Activated CD8-positive, alpha-beta T cell treated with anti-CD3 and anti-CD28 coated beads for 36 hours (primary cell): ENCODE results near the gene TUBGCP3. TPM values are rescaled to one million over a fixed set of nuclear protein-coding genes. Genes with fewer than 3 reads are reported as not detected.

Source experiments
- ATAC-seq: fragments of 200-7000 bp; cut with Tn5 transposase; one replicate; pipeline ENCODE4 v1.10.0; 2021; ENCODE audit warnings: mild to moderate bottlenecking, moderate library complexity
- CTCF ChIA-PET: fragments of 350-600 bp; sonication (Branson Sonifier 250); formaldehyde crosslinking; loops from one replicate; lab custom pipeline; 2021; ENCODE audit warnings: antibody characterized with exemption; lab: Charles Lee
- POLR2A ChIA-PET: fragments of 350-600 bp; sonication (Branson Sonifier 250); formaldehyde crosslinking; loops from one replicate; lab custom pipeline; 2021; ENCODE audit warnings: antibody characterized with exemption; lab: Charles Lee
- DNase-seq: peaks from one replicate; pipeline ENCODE4 v3.0.0-alpha.2; 2020
- H3K27ac Mint-ChIP-seq: one replicate; pipeline ENCODE4 v1.8.0; 2021; ENCODE audit warnings: mild to moderate bottlenecking, mixed read lengths
- H3K27me3 Mint-ChIP-seq: one replicate; pipeline ENCODE4 v1.8.0; 2021; ENCODE audit warnings: mixed read lengths
- H3K36me3 Mint-ChIP-seq: one replicate; pipeline ENCODE4 v1.8.0; 2021; ENCODE audit warnings: low read depth, mixed read lengths
- H3K4me1 Mint-ChIP-seq: one replicate; pipeline ENCODE4 v1.8.0; 2021; ENCODE audit warnings: low read depth, mixed read lengths
- H3K4me3 Mint-ChIP-seq: one replicate; pipeline ENCODE4 v1.8.0; 2021; ENCODE audit warnings: mild to moderate bottlenecking, moderate library complexity, mixed read lengths
- H3K9me3 Mint-ChIP-seq: one replicate; pipeline ENCODE4 v1.8.0; 2021; ENCODE audit warnings: mixed read lengths
- CTCF ChIP-seq: fragments of 200-600 bp; IDR thresholded peaks from one replicate; pipeline ENCODE4 v1.8.0; 2022; ENCODE audit warnings: antibody characterized with exemption, mild to moderate bottlenecking
- intact Hi-C: fragments of 100-400 bp; cut with micrococcal nuclease; formaldehyde crosslinking; loops from one replicate; pipeline ENCODE4 v1.10.0; 2022
- total RNA-seq, 2 experiments: library from RNA; stranded (reverse); gene quantifications; one replicate each; pipeline ENCODE4 v1.2.3, GENCODE V29; 2021

Gene TUBGCP3
- total RNA-seq, 2 experiments from 2014 or later, result 51.6 to 57.1 TPM

GRCh38 chr13:112453207-112453829 lies 134.6 kb downstream of the TUBGCP3 start:
- no peak for DNase-seq
- CTCF ChIA-PET, result interaction anchor here (1.2 to 1.6 kb wide), 2 partner anchors 9 to 10 kb away, joined by 4 read pairs; no protein-coding TSS in a partner anchor
- no peak overlapping the region for H3K27ac Mint-ChIP-seq

DNA sequence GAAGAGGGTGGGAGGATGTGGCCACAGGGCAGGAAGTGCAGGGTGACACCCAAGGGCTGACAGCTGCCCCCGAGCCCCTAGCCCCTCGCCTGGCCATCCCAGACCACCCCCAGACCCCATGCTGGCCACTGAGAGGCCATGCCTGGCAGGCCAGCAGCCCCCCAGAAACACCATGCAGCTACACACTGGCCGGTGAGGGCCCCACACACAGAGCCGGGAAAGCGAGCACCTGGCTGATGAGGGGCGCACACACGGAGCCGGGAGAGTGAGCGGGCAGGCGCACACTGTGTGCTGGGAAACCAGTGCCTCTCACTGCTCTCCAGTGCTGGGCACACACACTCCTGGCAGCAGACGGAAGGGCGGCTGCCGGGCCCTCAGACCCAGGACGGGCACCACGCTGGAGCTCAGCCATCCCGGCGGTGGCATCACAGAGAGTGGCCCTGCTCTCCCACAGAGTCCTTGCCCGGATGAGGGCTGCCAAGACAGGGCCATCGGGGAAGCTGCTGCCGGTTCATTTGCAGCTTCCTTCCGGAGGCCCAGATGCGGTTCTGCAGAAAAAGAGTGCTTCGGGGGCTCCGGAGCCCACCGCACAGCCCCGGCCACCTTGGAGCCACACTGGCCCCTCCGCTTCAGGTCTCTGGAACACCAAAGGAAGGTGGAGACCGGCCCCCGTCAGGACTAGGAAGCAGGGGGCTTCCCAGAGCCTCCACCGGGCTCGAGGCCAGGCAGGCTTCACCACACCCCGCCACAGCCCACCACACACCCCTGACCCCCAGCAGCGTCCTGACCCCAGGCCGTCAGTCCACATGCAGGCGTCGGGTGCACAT lies 135.4 kb downstream of the TUBGCP3 start:
- Mint-ChIP-seq H3K36me3 (no peaks in the 10 kb centered on the region), H3K27ac (no peak overlapping the region), H3K27me3 (no peaks in the 10 kb centered on the region), H3K4me1 (no peaks in the 10 kb centered on the region), H3K4me3 (no peak overlapping the region), H3K9me3 (no peaks in the 10 kb centered on the region)
- intact Hi-C loops, result no loop called here
- ATAC-seq (no peak), DNase-seq (no peak)
- TF ChIP-seq CTCF, result no peak
- CTCF ChIA-PET, result no interaction called here
- POLR2A ChIA-PET, result no interaction called here

More at GRCh38 chr13:112453207-112453829, 134.6 kb downstream of the TUBGCP3 start:
- TF ChIP-seq CTCF, result no peak
- POLR2A ChIA-PET, result no interaction called here
- no peak overlapping the region for H3K4me3 Mint-ChIP-seq
- intact Hi-C loops, result no loop called here
- H3K36me3 Mint-ChIP-seq, result no peaks in the 10 kb centered on the region
- no peaks in the 10 kb centered on the region for H3K27me3 Mint-ChIP-seq
- no peaks in the 10 kb centered on the region for H3K4me1 Mint-ChIP-seq
- no peaks in the 10 kb centered on the region for H3K9me3 Mint-ChIP-seq
- no peak for ATAC-seq

GRCh38 chr13:112451512-112452379 lies 136.2 kb downstream of the TUBGCP3 start:
- Mint-ChIP-seq H3K36me3 (no peaks in the 10 kb centered on the region), H3K27me3 (peaks cover 2% of the 10 kb centered on the region), H3K27ac (no peak overlapping the region), H3K4me3 (no peak overlapping the region), H3K9me3 (no peaks in the 10 kb centered on the region), H3K4me1 (no peaks in the 10 kb centered on the region)
- no peak for TF ChIP-seq CTCF
- DNase-seq (no peak), ATAC-seq (no peak)
- CTCF ChIA-PET, result no interaction called here
- intact Hi-C loops, result no loop called here
- POLR2A ChIA-PET, result no interaction called here

DNA sequence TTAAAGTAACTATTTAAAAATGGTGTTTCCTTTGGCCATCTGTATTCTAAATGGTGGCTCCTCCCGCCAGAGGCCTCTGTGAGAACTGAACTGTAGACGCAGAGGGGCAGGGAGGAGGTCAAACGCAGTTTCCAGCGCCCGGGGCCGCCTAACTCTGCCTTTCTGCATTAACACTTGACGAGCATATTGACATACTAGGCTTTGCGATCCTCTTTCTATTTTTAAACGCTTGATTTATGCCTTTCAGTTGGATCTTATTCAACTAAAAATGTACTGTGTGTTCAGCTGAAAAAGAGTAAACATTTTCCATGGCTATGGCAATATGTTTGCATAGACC lies 137.1 kb downstream of the TUBGCP3 start:
- ChIA-PET CTCF (no interaction called here), POLR2A (no interaction called here)
- Mint-ChIP-seq H3K9me3 (no peaks in the 10 kb centered on the region), H3K27ac (no peak overlapping the region), H3K4me3 (no peak overlapping the region), H3K4me1 (no peaks in the 10 kb centered on the region), H3K36me3 (no peaks in the 10 kb centered on the region), H3K27me3 (peaks cover 2% of the 10 kb centered on the region)
- DNase-seq, result no peak
- no peak for TF ChIP-seq CTCF
- no peak for ATAC-seq
- intact Hi-C loops, result no loop called here
